Tibial nerve (tissue), 3 donors: ENCODE results near the gene ITGAV.

Experiments used
- CTCF ChIP-seq, 5 experiments: fragments of 200-600 bp in 3 of 5; fragments of 450-650 bp in 2 of 5; sonication (generic) in 3 of 5; IDR thresholded peaks; one replicate each; pipeline ENCODE4 v1.5.1; 2016 to 2019; ENCODE audit warnings: antibody characterized with exemption in 5 of 5, mild to moderate bottlenecking in 3 of 5, moderate library complexity in 2 of 5
- POLR2A ChIP-seq, 2 donors: fragments of 450-650 bp; IDR thresholded peaks; one replicate each; pipeline ENCODE4 v1.6.1; 2017; ENCODE audit warnings: antibody characterized with exemption in 2 of 2, mild to moderate bottlenecking in 2 of 2, moderate library complexity in 2 of 2

GRCh38 chr2:186687807-186688211 is 98.0 kb downstream of the ITGAV start:
- no peak for TF ChIP-seq CTCF (IDR thresholded peaks at IDR 0.05)
- TF ChIP-seq POLR2A (IDR thresholded peaks at IDR 0.05): no peak
